NCI-H1105 treated with DMSO at 0.1 percent for 48 hours (cell line): Measurements from ENCODE around the gene SPEN.
A peak's percentile ranks its signal among the peaks of the same experiment; 100 is the strongest.

Experiments used
- DNase-seq: peaks from one replicate; lab custom pipeline; 2025; lab: John Stamatoyannopoulos, UW

SPEN gene

GRCh38 chr1:15947382-15948090, 100.0 kb downstream of the SPEN start:
- no peak for DNase-seq

- no peak for DNase-seq
Observed at GRCh38 chr1:15948091-15948591, 100.6 kb downstream of the SPEN start.

- DNase-seq, result no peak
Observed at GRCh38 chr1:15948595-15949452, 101.3 kb downstream of the SPEN start.

GRCh38 chr1:15949453-15950245, 102.1 kb downstream of the SPEN start:
- no peak for DNase-seq

- no peak for DNase-seq
Observed at GRCh38 chr1:15950302-15950701, 102.8 kb downstream of the SPEN start.

GRCh38 chr1:15950763-15951295, 103.3 kb downstream of the SPEN start:
- DNase-seq, result no peak

GRCh38 chr1:15951341-15952153, 104.0 kb downstream of the SPEN start:
- no peak for DNase-seq

- DNase-seq, result no peak
Observed at GRCh38 chr1:15952317-15953258, 105.1 kb downstream of the SPEN start.

- no peak for DNase-seq
Observed at GRCh38 chr1:15953294-15953771, 105.8 kb downstream of the SPEN start.

GRCh38 chr1:15953791-15954241, 106.3 kb downstream of the SPEN start:
- DNase-seq, result peak; percentile 99

- DNase-seq, result no peak
Observed at GRCh38 chr1:15954316-15954715, 106.8 kb downstream of the SPEN start.

GRCh38 chr1:15955552-15955951, 108.0 kb downstream of the SPEN start:
- no peak for DNase-seq

- DNase-seq, result no peak
Observed at GRCh38 chr1:15956150-15956549, 108.6 kb downstream of the SPEN start.

- no peak for DNase-seq
Observed at GRCh38 chr1:15957221-15958095, 110.0 kb downstream of the SPEN start.

- DNase-seq, result no peak
Observed at GRCh38 chr1:15958111-15958510, 110.6 kb downstream of the SPEN start.

GRCh38 chr1:15958793-15959192, 111.3 kb downstream of the SPEN start:
- DNase-seq, result no peak

- no peak for DNase-seq
Observed at GRCh38 chr1:15959424-15959823, 111.9 kb downstream of the SPEN start.

- no peak for DNase-seq
Observed at GRCh38 chr1:15959827-15960446, 112.4 kb downstream of the SPEN start.
